Measurements from ENCODE around the gene PTPRK.

PTPRK gene

GRCh38 chr6:127976111-127976510 is 544.3 kb downstream of the PTPRK start:
- no peak for DNase-seq

- no peak for DNase-seq
Observed at GRCh38 chr6:127972815-127973214, 547.6 kb downstream of the PTPRK start.

GRCh38 chr6:127971945-127972391 is 548.4 kb downstream of the PTPRK start:
- no peak for DNase-seq

- no peak for DNase-seq
Observed at GRCh38 chr6:127971386-127971785, 549.0 kb downstream of the PTPRK start.

GRCh38 chr6:127969701-127970100 is 550.7 kb downstream of the PTPRK start:
- no peak for DNase-seq

- DNase-seq, result no peak
Observed at GRCh38 chr6:127968394-127968793, 552.0 kb downstream of the PTPRK start.

- DNase-seq, result no peak
Observed at GRCh38 chr6:127967708-127968107, 552.7 kb downstream of the PTPRK start.

- no peak for DNase-seq
Observed at GRCh38 chr6:127966616-127967015, 553.8 kb downstream of the PTPRK start.

GRCh38 chr6:127963495-127963894 is 556.9 kb downstream of the PTPRK start:
- DNase-seq, result no peak

- DNase-seq, result no peak
Observed at GRCh38 chr6:127959869-127960268, 560.5 kb downstream of the PTPRK start.

- DNase-seq, result no peak
Observed at GRCh38 chr6:127956956-127957355, 563.4 kb downstream of the PTPRK start.

- no peak for DNase-seq
Observed at GRCh38 chr6:127956260-127956888, 564.0 kb downstream of the PTPRK start.

GRCh38 chr6:127954082-127954481 is 566.3 kb downstream of the PTPRK start:
- DNase-seq, result no peak

- DNase-seq, result no peak
Observed at GRCh38 chr6:127952831-127953230, 567.6 kb downstream of the PTPRK start.

GRCh38 chr6:127952176-127952575 is 568.2 kb downstream of the PTPRK start:
- no peak for DNase-seq

- no peak for DNase-seq
Observed at GRCh38 chr6:127951172-127951917, 569.1 kb downstream of the PTPRK start.

GRCh38 chr6:127950566-127951145 is 569.7 kb downstream of the PTPRK start:
- DNase-seq, result no peak

- no peak for DNase-seq
Observed at GRCh38 chr6:127949251-127949650, 571.1 kb downstream of the PTPRK start.

GRCh38 chr6:127946388-127946787 is 574.0 kb downstream of the PTPRK start:
- DNase-seq, result no peak

GRCh38 chr6:127945434-127946097 is 574.8 kb downstream of the PTPRK start:
- no peak for DNase-seq

- DNase-seq, result no peak
Observed at GRCh38 chr6:127941228-127941627, 579.2 kb downstream of the PTPRK start.

GRCh38 chr6:127939442-127940066 is 580.8 kb downstream of the PTPRK start:
- no peak for DNase-seq

- DNase-seq, result no peak
Observed at GRCh38 chr6:127938701-127939100, 581.7 kb downstream of the PTPRK start.

Measured in NCI-H1417 treated with DMSO at 0.1 percent for 48 hours (cell line).